Measurements from ENCODE around the gene SMAD3.

GRCh38 chr15:67157521-67158252, 92.3 kb downstream of the SMAD3 start:
- no peak for TF ChIP-seq CTCF (IDR thresholded peaks at IDR 0.05)
- no peak for TF ChIP-seq EP300 (IDR thresholded peaks at IDR 0.05)
- TF ChIP-seq POLR2A (IDR thresholded peaks at IDR 0.05), result no peak
- TF ChIP-seq POLR2AphosphoS5 (IDR thresholded peaks at IDR 0.05), result no peak

Data from suprapubic skin (tissue), 4 donors.